DMS 273 (cell line): ENCODE results near the gene UBASH3A.
"Not testable (repeated sequence)": the region's sequence is repeated elsewhere in the genome, so short reads cannot be mapped to it uniquely, and the experiment has no call there.

Experiments
- DNase-seq: peaks from one replicate; lab custom pipeline; 2025; ENCODE audit not compliant: unreplicated experiment; lab: John Stamatoyannopoulos, UW

Gene UBASH3A

GRCh38 chr21:42408718-42409117 is 5.0 kb downstream of the UBASH3A start:
- DNase-seq: not testable (repeated sequence)

- DNase-seq: no peak
Measured at GRCh38 chr21:42409366-42409765, 5.7 kb downstream of the UBASH3A start.

GRCh38 chr21:42411197-42411869 is 7.6 kb downstream of the UBASH3A start:
- DNase-seq: peak; percentile 41

- no peak for DNase-seq
Measured at GRCh38 chr21:42411891-42412635, 8.4 kb downstream of the UBASH3A start.

GRCh38 chr21:42412636-42412933 is 8.9 kb downstream of the UBASH3A start:
- no peak for DNase-seq

- DNase-seq: no peak
Measured at GRCh38 chr21:42413093-42413492, 9.4 kb downstream of the UBASH3A start.

- DNase-seq: no peak
Measured at GRCh38 chr21:42413500-42413899, 9.8 kb downstream of the UBASH3A start.

- no peak for DNase-seq
Measured at GRCh38 chr21:42414066-42414465, 10.4 kb downstream of the UBASH3A start.

- no peak for DNase-seq
Measured at GRCh38 chr21:42414553-42414927, 10.8 kb downstream of the UBASH3A start.

GRCh38 chr21:42414928-42415769 is 11.4 kb downstream of the UBASH3A start:
- no peak for DNase-seq

- DNase-seq: no peak
Measured at GRCh38 chr21:42417533-42417932, 13.8 kb downstream of the UBASH3A start.

- DNase-seq: no peak
Measured at GRCh38 chr21:42418886-42419285, 15.2 kb downstream of the UBASH3A start.

GRCh38 chr21:42419845-42420244 is 16.1 kb downstream of the UBASH3A start:
- DNase-seq: no peak

GRCh38 chr21:42421018-42421793 is 17.5 kb downstream of the UBASH3A start:
- DNase-seq: no peak

- no peak for DNase-seq
Measured at GRCh38 chr21:42423197-42423675, 19.5 kb downstream of the UBASH3A start.

- no peak for DNase-seq
Measured at GRCh38 chr21:42423685-42424084, 20.0 kb downstream of the UBASH3A start.

- no peak for DNase-seq
Measured at GRCh38 chr21:42424914-42425541, 21.3 kb downstream of the UBASH3A start.

- DNase-seq: no peak
Measured at GRCh38 chr21:42425591-42425990, 21.9 kb downstream of the UBASH3A start.

- DNase-seq: peak; percentile 41
Measured at GRCh38 chr21:42426424-42426823, 22.7 kb downstream of the UBASH3A start.

- DNase-seq: no peak
Measured at GRCh38 chr21:42426876-42427480, 23.3 kb downstream of the UBASH3A start.
